MM.1S (cell line): Measurements from ENCODE around the gene VAC14.

ENCODE experiments used
- CTCF ChIP-seq: fragments of 300-600 bp; sonication (generic); IDR thresholded peaks from 2 replicates; pipeline ENCODE4 v1.5.1; 2016; ENCODE audit warnings: antibody characterized with exemption, low read length, mixed read lengths
- EZH2 ChIP-seq: fragments of 300-600 bp; sonication (generic); optimal IDR thresholded peaks from 2 replicates; pipeline ENCODE3; 2017; ENCODE audit warnings: low read depth, mild to moderate bottlenecking, antibody characterized with exemption, low read length, mixed read lengths
- EZH2phosphoT487 ChIP-seq: fragments of 300-600 bp; sonication (generic); IDR thresholded peaks from 2 replicates; pipeline ENCODE4 v1.6.1; 2018; ENCODE audit warnings: antibody characterized with exemption, low read length

GRCh38 chr16:70745536-70746025, 55.4 kb downstream of the VAC14 start:
- TF ChIP-seq CTCF, result no peak
- TF ChIP-seq EZH2, result no peak
- TF ChIP-seq EZH2phosphoT487, result no peak
